ENCODE results near the gene FGD2. TPM values are rescaled to one million over a fixed set of nuclear protein-coding genes. Genes with fewer than 3 reads are reported as not detected.
A peak's percentile ranks its signal among the peaks of the same experiment; 100 is the strongest.

The FGD2 gene
- total and polyA plus RNA-seq, 9 of the 15 experiments (the other 6 are each of a cell fraction or from before 2014, with no cell fraction given): 0.09 TPM; not detected in 8

GRCh38 chr6:37029249-37029971, 24.0 kb downstream of the FGD2 start (continued):
- TF ChIP-seq ZBTB5 (IDR thresholded peaks at IDR 0.05): no peak
- TF ChIP-seq RBM34 (IDR thresholded peaks at IDR 0.05; ENCODE audit: borderline replicate concordance, insufficient read depth, low read length): no peak
- TF ChIP-seq POU5F1 (IDR thresholded peaks at IDR 0.05; ENCODE audit: borderline replicate concordance, low read depth, low read length, partially characterized antibody): no peak
- TF ChIP-seq SREBF1 (IDR thresholded peaks at IDR 0.05; ENCODE audit: borderline replicate concordance, low read depth, low read length): peak; percentile 88; the same call in 1 of the 2 replicates
- TF ChIP-seq ZNF584 (CRISPR knock-in tag; IDR thresholded peaks at IDR 0.05; ENCODE audit: low read depth): peak; percentile 53; the same call in 1 of the 2 replicates
- TF ChIP-seq, protein P1, sequence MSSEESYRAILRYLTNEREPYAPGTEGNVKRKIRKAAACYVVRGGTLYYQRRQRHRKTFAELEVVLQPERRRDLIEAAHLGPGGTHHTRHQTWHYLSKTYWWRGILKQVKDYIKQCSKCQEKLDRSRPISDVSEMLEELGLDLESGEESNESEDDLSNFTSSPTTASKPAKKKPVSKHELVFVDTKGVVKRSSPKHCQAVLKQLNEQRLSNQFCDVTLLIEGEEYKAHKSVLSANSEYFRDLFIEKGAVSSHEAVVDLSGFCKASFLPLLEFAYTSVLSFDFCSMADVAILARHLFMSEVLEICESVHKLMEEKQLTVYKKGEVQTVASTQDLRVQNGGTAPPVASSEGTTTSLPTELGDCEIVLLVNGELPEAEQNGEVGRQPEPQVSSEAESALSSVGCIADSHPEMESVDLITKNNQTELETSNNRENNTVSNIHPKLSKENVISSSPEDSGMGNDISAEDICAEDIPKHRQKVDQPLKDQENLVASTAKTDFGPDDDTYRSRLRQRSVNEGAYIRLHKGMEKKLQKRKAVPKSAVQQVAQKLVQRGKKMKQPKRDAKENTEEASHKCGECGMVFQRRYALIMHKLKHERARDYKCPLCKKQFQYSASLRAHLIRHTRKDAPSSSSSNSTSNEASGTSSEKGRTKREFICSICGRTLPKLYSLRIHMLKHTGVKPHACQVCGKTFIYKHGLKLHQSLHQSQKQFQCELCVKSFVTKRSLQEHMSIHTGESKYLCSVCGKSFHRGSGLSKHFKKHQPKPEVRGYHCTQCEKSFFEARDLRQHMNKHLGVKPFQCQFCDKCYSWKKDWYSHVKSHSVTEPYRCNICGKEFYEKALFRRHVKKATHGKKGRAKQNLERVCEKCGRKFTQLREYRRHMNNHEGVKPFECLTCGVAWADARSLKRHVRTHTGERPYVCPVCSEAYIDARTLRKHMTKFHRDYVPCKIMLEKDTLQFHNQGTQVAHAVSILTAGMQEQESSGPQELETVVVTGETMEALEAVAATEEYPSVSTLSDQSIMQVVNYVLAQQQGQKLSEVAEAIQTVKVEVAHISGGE (CRISPR knock-in tag; IDR thresholded peaks at IDR 0.05): no peak
- TF ChIP-seq SLC30A9 (CRISPR knock-in tag; IDR thresholded peaks at IDR 0.05): no peak
- TF ChIP-seq TBL1XR1 (IDR thresholded peaks at IDR 0.05; ENCODE audit: low read length in 2 of 2): peak in 1 of 2 experiments; percentile 68; a peak in 2 of 4 replicates
- TF ChIP-seq PCBP2 (IDR thresholded peaks at IDR 0.05; ENCODE audit: low read depth, low read length, poor library complexity, severe bottlenecking): no peak
- TF ChIP-seq, protein P2, sequence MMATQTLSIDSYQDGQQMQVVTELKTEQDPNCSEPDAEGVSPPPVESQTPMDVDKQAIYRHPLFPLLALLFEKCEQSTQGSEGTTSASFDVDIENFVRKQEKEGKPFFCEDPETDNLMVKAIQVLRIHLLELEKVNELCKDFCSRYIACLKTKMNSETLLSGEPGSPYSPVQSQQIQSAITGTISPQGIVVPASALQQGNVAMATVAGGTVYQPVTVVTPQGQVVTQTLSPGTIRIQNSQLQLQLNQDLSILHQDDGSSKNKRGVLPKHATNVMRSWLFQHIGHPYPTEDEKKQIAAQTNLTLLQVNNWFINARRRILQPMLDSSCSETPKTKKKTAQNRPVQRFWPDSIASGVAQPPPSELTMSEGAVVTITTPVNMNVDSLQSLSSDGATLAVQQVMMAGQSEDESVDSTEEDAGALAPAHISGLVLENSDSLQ (IDR thresholded peaks at IDR 0.05): peak; percentile 22
- TF ChIP-seq, protein P3, sequence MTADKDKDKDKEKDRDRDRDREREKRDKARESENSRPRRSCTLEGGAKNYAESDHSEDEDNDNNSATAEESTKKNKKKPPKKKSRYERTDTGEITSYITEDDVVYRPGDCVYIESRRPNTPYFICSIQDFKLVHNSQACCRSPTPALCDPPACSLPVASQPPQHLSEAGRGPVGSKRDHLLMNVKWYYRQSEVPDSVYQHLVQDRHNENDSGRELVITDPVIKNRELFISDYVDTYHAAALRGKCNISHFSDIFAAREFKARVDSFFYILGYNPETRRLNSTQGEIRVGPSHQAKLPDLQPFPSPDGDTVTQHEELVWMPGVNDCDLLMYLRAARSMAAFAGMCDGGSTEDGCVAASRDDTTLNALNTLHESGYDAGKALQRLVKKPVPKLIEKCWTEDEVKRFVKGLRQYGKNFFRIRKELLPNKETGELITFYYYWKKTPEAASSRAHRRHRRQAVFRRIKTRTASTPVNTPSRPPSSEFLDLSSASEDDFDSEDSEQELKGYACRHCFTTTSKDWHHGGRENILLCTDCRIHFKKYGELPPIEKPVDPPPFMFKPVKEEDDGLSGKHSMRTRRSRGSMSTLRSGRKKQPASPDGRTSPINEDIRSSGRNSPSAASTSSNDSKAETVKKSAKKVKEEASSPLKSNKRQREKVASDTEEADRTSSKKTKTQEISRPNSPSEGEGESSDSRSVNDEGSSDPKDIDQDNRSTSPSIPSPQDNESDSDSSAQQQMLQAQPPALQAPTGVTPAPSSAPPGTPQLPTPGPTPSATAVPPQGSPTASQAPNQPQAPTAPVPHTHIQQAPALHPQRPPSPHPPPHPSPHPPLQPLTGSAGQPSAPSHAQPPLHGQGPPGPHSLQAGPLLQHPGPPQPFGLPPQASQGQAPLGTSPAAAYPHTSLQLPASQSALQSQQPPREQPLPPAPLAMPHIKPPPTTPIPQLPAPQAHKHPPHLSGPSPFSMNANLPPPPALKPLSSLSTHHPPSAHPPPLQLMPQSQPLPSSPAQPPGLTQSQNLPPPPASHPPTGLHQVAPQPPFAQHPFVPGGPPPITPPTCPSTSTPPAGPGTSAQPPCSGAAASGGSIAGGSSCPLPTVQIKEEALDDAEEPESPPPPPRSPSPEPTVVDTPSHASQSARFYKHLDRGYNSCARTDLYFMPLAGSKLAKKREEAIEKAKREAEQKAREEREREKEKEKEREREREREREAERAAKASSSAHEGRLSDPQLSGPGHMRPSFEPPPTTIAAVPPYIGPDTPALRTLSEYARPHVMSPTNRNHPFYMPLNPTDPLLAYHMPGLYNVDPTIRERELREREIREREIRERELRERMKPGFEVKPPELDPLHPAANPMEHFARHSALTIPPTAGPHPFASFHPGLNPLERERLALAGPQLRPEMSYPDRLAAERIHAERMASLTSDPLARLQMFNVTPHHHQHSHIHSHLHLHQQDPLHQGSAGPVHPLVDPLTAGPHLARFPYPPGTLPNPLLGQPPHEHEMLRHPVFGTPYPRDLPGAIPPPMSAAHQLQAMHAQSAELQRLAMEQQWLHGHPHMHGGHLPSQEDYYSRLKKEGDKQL (CRISPR knock-in tag; IDR thresholded peaks at IDR 0.05; ENCODE audit: borderline replicate concordance): no peak
